ENCODE data around the gene TSHR.

Gene TSHR

GRCh38 chr14:81193924-81194633, 238.7 kb downstream of the TSHR start:
- DNase-seq, result no peak

Data from NCI-H187 treated with DMSO at 0.1 percent for 48 hours (cell line).